Gastrocnemius medialis (tissue), 4 donors: ENCODE data around the gene CYSLTR2.

Experiments
- CTCF ChIP-seq, 5 experiments: fragments of 450-650 bp in 3 of 5; fragments of 200-600 bp in 2 of 5; sonication (generic) in 2 of 5; IDR thresholded peaks in 4 of 5; conservative IDR thresholded peaks in 1 of 5; 1 replicate in 4 of 5; 2 replicates in 1 of 5; pipeline ENCODE4 v1.5.1; 2016 to 2019; ENCODE audit warnings: antibody characterized with exemption in 5 of 5, mild to moderate bottlenecking in 3 of 5, moderate library complexity in 3 of 5
- POLR2A ChIP-seq, 2 donors: fragments of 450-650 bp; IDR thresholded peaks; one replicate each; pipeline ENCODE4 v1.6.1; 2017; ENCODE audit warnings: antibody characterized with exemption in 2 of 2, mild to moderate bottlenecking in 2 of 2, moderate library complexity in 2 of 2

- TF ChIP-seq POLR2A (IDR thresholded peaks at IDR 0.05) (no peak), CTCF (IDR thresholded peaks at IDR 0.05 in 4 of 5, conservative IDR thresholded peaks at IDR 0.05 in 1 of 5) (no peak)
Measured at GRCh38 chr13:48727241-48728011, 73.7 kb downstream of the CYSLTR2 start.
